Measurements from ENCODE around the gene C11orf68.

C11orf68 gene

DNA sequence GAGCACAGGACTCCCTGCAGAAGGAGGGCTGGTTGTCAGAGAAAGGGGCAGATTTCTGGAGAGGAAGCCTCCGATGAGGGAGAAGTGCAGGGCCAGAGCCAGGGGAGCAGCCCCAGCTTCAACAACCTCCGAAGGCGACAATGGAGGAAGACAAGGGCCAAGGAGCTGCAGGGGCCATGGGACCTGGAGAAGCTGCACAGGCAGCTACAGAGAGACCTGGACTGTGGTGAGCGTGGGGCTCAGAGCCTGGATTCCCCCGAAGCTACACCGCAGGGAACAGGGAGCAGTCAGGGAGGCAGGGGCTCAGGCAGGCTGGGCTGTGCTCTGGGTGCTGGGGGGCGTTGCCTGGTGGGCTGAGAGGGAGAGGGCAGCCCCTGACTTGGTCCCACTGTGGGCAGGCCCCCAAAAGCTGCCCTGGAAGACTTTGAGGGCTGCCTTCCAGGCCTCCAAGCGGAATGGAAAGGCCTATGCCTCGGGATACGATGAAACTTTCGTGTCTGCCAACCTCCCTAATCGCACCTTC, 28.8 kb upstream of the C11orf68 start:
- DNase-seq (ENCODE audit: low spot score) = no peak
- no peak for TF ChIP-seq CTCF (IDR thresholded peaks at IDR 0.05; ENCODE audit: extremely low read depth, missing control alignments)

GRCh38 chr11:65947133-65947532, 28.3 kb upstream of the C11orf68 start:
- no peak for TF ChIP-seq CTCF (IDR thresholded peaks at IDR 0.05; ENCODE audit: extremely low read depth, missing control alignments)

DNA sequence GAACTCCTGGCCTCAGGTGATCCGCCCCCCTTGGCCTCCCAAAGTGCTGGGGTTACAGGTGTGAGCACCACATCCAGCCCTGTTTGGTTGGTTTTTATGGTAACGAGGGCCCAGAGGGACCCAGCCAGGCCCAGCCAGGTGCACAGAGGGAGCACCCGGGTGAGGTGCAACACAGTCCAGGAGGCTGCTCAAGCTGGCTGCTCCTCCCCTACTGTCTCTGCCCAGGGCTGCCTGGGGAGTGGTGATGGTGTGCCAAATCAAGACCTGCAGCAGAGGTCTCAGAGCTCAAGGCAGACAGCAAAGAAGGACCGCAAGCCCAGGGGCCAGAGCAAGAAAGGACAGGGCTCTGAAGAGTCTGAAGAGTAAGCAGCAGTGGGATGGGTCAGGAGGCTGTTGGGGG, 27.8 kb upstream of the C11orf68 start:
- DNase-seq (ENCODE audit: low spot score) = no peak
- no peak for TF ChIP-seq CTCF (IDR thresholded peaks at IDR 0.05; ENCODE audit: extremely low read depth, missing control alignments)

More at GRCh38 chr11:65947133-65947532, 28.3 kb upstream of the C11orf68 start:
- DNase-seq (ENCODE audit: low spot score) = no peak

- no peak for DNase-seq (ENCODE audit: low spot score)
- no peak for TF ChIP-seq CTCF (IDR thresholded peaks at IDR 0.05; ENCODE audit: extremely low read depth, missing control alignments)
These were observed 27.2 kb upstream of the C11orf68 start for GRCh38 chr11:65945941-65946558.

GRCh38 chr11:65945430-65945911, 26.6 kb upstream of the C11orf68 start, which contains the start of gene TSGA10IP:
Gene TSGA10IP, plus strand, starts transcription at chr11:65945480. Its CDS starts 196 bp downstream, at chr11:65945676.
- no peak for TF ChIP-seq CTCF (IDR thresholded peaks at IDR 0.05; ENCODE audit: extremely low read depth, missing control alignments)
- DNase-seq (ENCODE audit: low spot score) = no peak

- no peak for DNase-seq (ENCODE audit: low spot score)
- TF ChIP-seq CTCF (IDR thresholded peaks at IDR 0.05; ENCODE audit: extremely low read depth, missing control alignments) = no peak
These were observed 25.9 kb upstream of the C11orf68 start for GRCh38 chr11:65944767-65945166.

- no peak for DNase-seq (ENCODE audit: low spot score)
- no peak for TF ChIP-seq CTCF (IDR thresholded peaks at IDR 0.05; ENCODE audit: extremely low read depth, missing control alignments)
These were observed 25.3 kb upstream of the C11orf68 start for GRCh38 chr11:65944191-65944590.

Measured in GM20000 (cell line).